ENCODE data around the gene PRKAG1.
"Not testable (repeated sequence)": the region's sequence is repeated elsewhere in the genome, so short reads cannot be mapped to it uniquely, and the experiment has no call there.

PRKAG1 gene

GRCh38 chr12:49018261-49019119 is at the start of gene PRKAG1:
PRKAG1 (minus strand) TSS chr12:49018776; CDS start chr12:49018740, 36 bp downstream.
- no peaks in the 10 kb centered on the region for H3K9me3 ChIP-seq
- H3K4me3 ChIP-seq: peak within 1 kb of the TSS; percentile 57
- peak; percentile 91 to 97 for DNase-seq (ENCODE audit: low spot score in 2 of 2)
- H3K4me1 ChIP-seq: peaks cover 7% of the 10 kb centered on the region
- in situ Hi-C loops (cut with MboI; ENCODE audit: low sequenced_read_pairs): no loop called here
- no peaks in the 10 kb centered on the region for H3K27me3 ChIP-seq (ENCODE audit: low read depth)
- peaks cover 27% of the 10 kb centered on the region for H3K36me3 ChIP-seq (replicated peaks)

- Histone ChIP-seq H3K27me3 (ENCODE audit: low read depth) (no peaks in the 10 kb centered on the region), H3K9me3 (no peaks in the 10 kb centered on the region), H3K4me3 (no peak overlapping the region), H3K36me3 (replicated peaks) (no peaks in the 10 kb centered on the region), H3K4me1 (peaks cover 15% of the 10 kb centered on the region)
- DNase-seq (ENCODE audit: low spot score in 2 of 2): no peak
- in situ Hi-C loops (cut with MboI; ENCODE audit: low sequenced_read_pairs): no loop called here
Measured at GRCh38 chr12:49066120-49066519, 47.5 kb upstream of the PRKAG1 start.

DNA sequence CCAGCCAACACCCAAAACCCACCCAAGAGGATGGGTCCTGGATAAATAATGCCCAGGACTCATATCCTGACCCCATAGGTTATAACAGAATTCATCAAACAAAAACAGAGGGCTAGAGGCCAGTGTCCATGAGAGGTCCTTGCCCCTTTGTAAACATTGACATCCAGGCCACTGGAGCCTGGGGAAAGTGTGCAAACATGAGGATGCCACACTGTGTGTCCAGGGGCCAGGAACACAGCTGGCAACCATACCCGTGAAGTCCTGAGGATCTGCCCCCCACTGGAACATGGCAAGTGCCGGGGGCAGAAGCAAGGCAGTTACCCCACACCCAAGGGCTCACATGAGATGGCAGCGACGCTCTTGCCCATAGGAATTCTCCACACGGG is 46.2 kb upstream of the PRKAG1 start:
- in situ Hi-C loops (cut with MboI; ENCODE audit: low sequenced_read_pairs): no loop called here
- H3K36me3 ChIP-seq (replicated peaks): no peaks in the 10 kb centered on the region; the same call in 1 of the 2 replicates
- H3K4me3 ChIP-seq: no peak overlapping the region
- no peaks in the 10 kb centered on the region for H3K9me3 ChIP-seq
- H3K4me1 ChIP-seq: peaks cover 11% of the 10 kb centered on the region
- H3K27me3 ChIP-seq (ENCODE audit: low read depth): no peaks in the 10 kb centered on the region
- no peak for DNase-seq (ENCODE audit: low spot score in 2 of 2)

DNA sequence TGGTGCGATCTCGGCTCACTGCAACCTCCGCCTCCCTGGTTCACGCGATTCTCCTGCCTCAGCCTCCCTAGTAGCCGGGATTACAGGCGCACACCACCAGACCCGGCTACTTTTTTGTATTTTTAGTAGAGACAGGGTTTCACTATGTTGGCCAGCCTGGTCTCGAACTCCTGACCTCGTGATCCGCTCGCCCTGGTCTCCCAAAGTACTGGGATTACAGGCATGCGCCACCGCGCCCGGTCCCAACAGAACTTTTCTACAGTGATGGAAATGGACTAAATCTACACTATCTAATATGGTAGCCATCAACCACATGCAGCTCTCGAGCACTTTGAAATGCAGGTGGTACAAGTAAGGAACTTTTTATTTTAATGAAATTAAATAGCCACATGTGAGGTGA is 43.3 kb upstream of the PRKAG1 start:
- H3K36me3 ChIP-seq (replicated peaks); DNase-seq (ENCODE audit: low spot score in 2 of 2); H3K4me3 ChIP-seq; H3K27me3 ChIP-seq (ENCODE audit: low read depth); in situ Hi-C loops (cut with MboI; ENCODE audit: low sequenced_read_pairs); H3K9me3 ChIP-seq: not testable (repeated sequence)
- peaks cover 13% of the 10 kb centered on the region for H3K4me1 ChIP-seq

DNA sequence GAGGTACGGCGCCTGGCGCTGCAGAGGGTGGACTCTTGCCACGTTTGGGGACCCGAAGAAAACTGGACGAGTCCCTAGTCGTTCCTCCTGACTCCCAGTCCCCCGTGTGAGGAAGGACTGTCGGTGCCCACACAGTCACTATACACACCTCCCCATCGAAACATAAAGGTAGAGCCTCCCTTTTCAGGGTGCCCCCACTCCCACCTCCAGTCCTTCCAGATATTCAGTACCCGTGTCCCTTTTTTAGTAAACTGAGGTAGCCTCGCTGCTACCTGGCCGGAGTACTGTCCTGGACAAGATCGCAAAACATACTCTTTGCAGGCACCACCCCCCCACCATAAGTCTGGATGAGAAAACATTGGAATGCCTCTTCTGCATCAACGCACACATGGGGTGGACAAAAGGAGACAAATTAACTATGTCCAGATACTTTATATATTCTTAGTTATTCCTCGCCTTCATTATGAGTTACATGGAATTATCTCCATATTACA is 42.6 kb upstream of the PRKAG1 start:
- peaks cover 18% of the 10 kb centered on the region for H3K4me1 ChIP-seq

GRCh38 chr12:49060237-49061156 is 41.9 kb upstream of the PRKAG1 start, which contains the start of gene KMT2D:
KMT2D (minus strand) TSS chr12:49060794; CDS start chr12:49055324, 5,470 bp downstream.
- Histone ChIP-seq H3K4me3 (peak within 1 kb of the TSS; percentile 91), H3K9me3 (no peaks in the 10 kb centered on the region), H3K36me3 (replicated peaks) (peaks cover 2% of the 10 kb centered on the region; the same call in 1 of the 2 replicates), H3K27me3 (ENCODE audit: low read depth) (no peaks in the 10 kb centered on the region), H3K4me1 (peaks cover 18% of the 10 kb centered on the region)
- peak; percentile 90 to 94 for DNase-seq (ENCODE audit: low spot score in 2 of 2)
- in situ Hi-C loops (cut with MboI; ENCODE audit: low sequenced_read_pairs): no loop called here

More for the DNA sequence above, 42.6 kb upstream of the PRKAG1 start:
- H3K4me3 ChIP-seq: peak overlapping the region; percentile 91
- DNase-seq (ENCODE audit: low spot score in 2 of 2): no peak
- in situ Hi-C loops (cut with MboI; ENCODE audit: low sequenced_read_pairs): no loop called here
- H3K36me3 ChIP-seq (replicated peaks): no peaks in the 10 kb centered on the region; the same call in 1 of the 2 replicates
- H3K27me3 ChIP-seq (ENCODE audit: low read depth): no peaks in the 10 kb centered on the region
- no peaks in the 10 kb centered on the region for H3K9me3 ChIP-seq

DNA sequence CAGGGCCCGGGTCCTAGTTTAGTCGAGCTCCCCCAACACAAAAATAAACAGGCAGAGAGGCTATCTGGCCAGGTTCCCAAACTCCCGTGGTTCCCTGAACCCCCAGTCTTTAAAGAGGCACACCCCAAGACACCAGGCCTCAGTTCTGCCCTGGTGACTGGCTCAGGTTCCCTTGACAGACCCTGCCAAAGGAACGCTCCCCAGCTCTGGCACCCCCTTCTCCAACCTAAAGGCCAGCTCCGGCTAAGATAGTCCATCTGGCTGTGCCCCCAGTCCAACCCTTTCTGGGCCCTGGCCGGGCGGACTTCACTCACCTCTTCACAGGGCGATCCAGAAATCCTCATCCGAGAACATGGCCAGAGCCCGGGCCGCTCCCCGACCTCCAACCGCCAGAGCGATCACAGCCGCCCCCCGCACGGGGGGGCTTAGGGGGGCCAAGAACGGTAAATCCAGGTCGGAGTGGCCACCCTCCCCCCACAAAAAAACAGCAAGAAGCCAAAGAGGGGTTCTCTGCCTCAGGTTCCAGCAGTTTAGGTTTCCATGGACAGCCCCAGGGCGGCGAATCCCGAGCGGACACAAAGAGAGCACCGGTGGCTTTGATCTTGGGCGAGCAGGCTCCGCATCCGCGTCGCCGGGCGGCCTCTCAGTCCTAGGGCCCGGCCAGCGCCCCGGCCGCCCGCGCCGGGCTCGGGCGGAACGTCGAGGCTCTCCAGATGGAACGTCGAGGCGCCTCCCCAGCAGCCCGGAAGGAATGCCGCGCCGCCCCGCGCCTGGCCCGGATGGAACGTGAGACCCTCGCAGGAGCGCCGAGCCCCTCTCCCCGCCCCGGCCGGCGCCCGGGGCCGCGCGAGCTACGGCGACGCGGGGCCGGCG is 41.0 kb upstream of the PRKAG1 start:
- H3K4me1 ChIP-seq: peaks cover 18% of the 10 kb centered on the region
- in situ Hi-C loops (cut with MboI; ENCODE audit: low sequenced_read_pairs): no loop called here
- no peaks in the 10 kb centered on the region for H3K27me3 ChIP-seq (ENCODE audit: low read depth)
- peak overlapping the region; percentile 91 for H3K4me3 ChIP-seq
- peaks cover 11% of the 10 kb centered on the region for H3K36me3 ChIP-seq (replicated peaks)
- no peaks in the 10 kb centered on the region for H3K9me3 ChIP-seq
- DNase-seq (ENCODE audit: low spot score in 2 of 2): peak in 1 of 2 experiments; percentile 39

DNA sequence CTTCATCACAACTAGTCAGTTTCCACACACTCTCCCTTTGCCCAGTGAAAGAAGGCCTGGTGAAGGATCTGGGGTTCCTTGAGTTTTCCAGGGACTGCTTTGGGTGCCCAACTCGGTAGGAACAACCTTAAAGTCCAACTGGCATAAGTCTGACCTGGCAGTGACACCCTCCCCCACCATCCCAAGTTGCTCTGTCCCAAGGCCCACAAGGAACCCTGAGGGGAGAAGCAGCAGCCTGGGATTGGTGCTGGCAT is 40.4 kb upstream of the PRKAG1 start:
- H3K4me3 ChIP-seq: peak overlapping the region; percentile 91
- H3K27me3 ChIP-seq (ENCODE audit: low read depth): no peaks in the 10 kb centered on the region
- in situ Hi-C loops (cut with MboI; ENCODE audit: low sequenced_read_pairs): no loop called here
- no peaks in the 10 kb centered on the region for H3K9me3 ChIP-seq
- H3K36me3 ChIP-seq (replicated peaks): peaks cover 17% of the 10 kb centered on the region
- H3K4me1 ChIP-seq: peaks cover 18% of the 10 kb centered on the region
- no peak for DNase-seq (ENCODE audit: low spot score in 2 of 2)

DNA sequence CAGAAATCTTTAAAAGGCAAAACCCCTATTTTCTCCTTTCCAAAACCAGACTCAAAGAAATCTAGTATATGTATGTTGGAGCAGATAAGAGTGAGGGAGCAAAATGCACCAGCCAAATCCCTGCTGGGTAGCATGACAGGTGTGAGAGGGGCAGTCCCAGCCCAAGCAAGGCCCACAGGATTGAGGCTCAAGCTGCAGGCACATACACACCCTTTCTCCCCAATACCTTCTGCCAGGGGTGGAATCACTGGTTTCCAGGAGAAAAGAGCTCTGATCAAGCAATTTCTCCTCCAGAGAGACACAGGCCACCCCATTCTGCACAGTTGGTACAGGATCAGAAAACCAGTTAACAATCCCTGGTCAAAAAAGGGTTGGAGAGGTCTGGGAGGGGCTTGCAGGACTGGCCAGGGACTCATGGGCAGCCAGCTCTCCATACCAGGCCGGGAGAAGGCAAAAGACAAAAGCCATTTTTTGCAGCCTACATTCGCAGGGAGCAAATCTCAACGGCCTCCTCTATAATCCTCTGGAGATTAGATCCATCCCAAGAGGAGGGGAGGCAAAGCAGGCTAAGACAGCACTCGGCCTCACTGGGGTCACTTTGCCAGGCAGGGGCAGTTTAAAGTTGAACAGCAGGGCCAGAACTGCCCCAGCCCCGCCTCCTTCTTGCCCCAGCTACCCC is 39.9 kb upstream of the PRKAG1 start:
- in situ Hi-C loops (cut with MboI; ENCODE audit: low sequenced_read_pairs): no loop called here
- DNase-seq (ENCODE audit: low spot score in 2 of 2): no peak
- Histone ChIP-seq H3K9me3 (no peaks in the 10 kb centered on the region), H3K27me3 (ENCODE audit: low read depth) (no peaks in the 10 kb centered on the region), H3K4me1 (peaks cover 15% of the 10 kb centered on the region), H3K4me3 (peak overlapping the region; percentile 91), H3K36me3 (replicated peaks) (peaks cover 22% of the 10 kb centered on the region)

- Histone ChIP-seq H3K9me3 (no peaks in the 10 kb centered on the region), H3K4me3 (peak overlapping the region; percentile 91), H3K4me1 (peaks cover 15% of the 10 kb centered on the region), H3K36me3 (replicated peaks) (peaks cover 28% of the 10 kb centered on the region), H3K27me3 (ENCODE audit: low read depth) (no peaks in the 10 kb centered on the region)
- DNase-seq (ENCODE audit: low spot score in 2 of 2): no peak
- in situ Hi-C loops (cut with MboI; ENCODE audit: low sequenced_read_pairs): no loop called here
Measured at GRCh38 chr12:49057888-49058287, 39.3 kb upstream of the PRKAG1 start.

- Histone ChIP-seq H3K4me1 (peaks cover 11% of the 10 kb centered on the region; the same call in 1 of the 2 replicates), H3K9me3 (no peaks in the 10 kb centered on the region), H3K36me3 (replicated peaks) (peaks cover 45% of the 10 kb centered on the region), H3K4me3 (peak overlapping the region; percentile 91), H3K27me3 (ENCODE audit: low read depth) (no peaks in the 10 kb centered on the region)
- in situ Hi-C loops (cut with MboI; ENCODE audit: low sequenced_read_pairs): no loop called here
- DNase-seq (ENCODE audit: low spot score in 2 of 2): peak; percentile 65 to 68
Measured at GRCh38 chr12:49055978-49056754, 37.6 kb upstream of the PRKAG1 start.

- H3K27me3 ChIP-seq (ENCODE audit: low read depth): no peaks in the 10 kb centered on the region
- H3K4me3 ChIP-seq: no peak overlapping the region
- peaks cover 56% of the 10 kb centered on the region for H3K36me3 ChIP-seq (replicated peaks)
- in situ Hi-C loops (cut with MboI; ENCODE audit: low sequenced_read_pairs): no loop called here
- H3K4me1 ChIP-seq: peaks cover 11% of the 10 kb centered on the region; the same call in 1 of the 2 replicates
- no peaks in the 10 kb centered on the region for H3K9me3 ChIP-seq
- no peak for DNase-seq (ENCODE audit: low spot score in 2 of 2)
Measured at GRCh38 chr12:49055092-49055491, 36.5 kb upstream of the PRKAG1 start.
